Pancreas (tissue), 10 donors: ENCODE results near the gene MAPKAP1. TPM values are rescaled to one million over a fixed set of nuclear protein-coding genes. Genes with fewer than 3 reads are reported as not detected.

ENCODE experiments used
- ATAC-seq, 4 donors: fragments of 200-7000 bp; cut with Tn5 transposase; one replicate each; pipeline versions ENCODE4 v1.8.0 to v1.9.1; 2020; ENCODE audit warnings: mild to moderate bottlenecking in 4 of 4, moderate library complexity in 4 of 4
- DNase-seq, 6 donors: peaks; one replicate each; pipeline ENCODE4 v3.0.0-alpha.2; 2020
- FAIRE-seq: peaks from 2 replicates; lab custom pipeline; 2012; peaks lifted over from hg19 to GRCh38; lab: Jason Lieb, UNC
- H3K27ac ChIP-seq, 4 donors: fragments of 200-600 bp; sonication (generic); 1 replicate in 3 of 4; 2 replicates in 1 of 4; pipeline versions ENCODE4 v1.5.0 to v1.8.0; 2020
- H3K27me3 ChIP-seq, 4 donors: fragments of 200-600 bp; one replicate each; pipeline ENCODE4 v1.8.0; 2021
- H3K36me3 ChIP-seq, 3 donors: fragments of 200-600 bp; sonication (generic) in 1 of 3; one replicate each; pipeline versions ENCODE4 v1.5.0 to v1.8.0; 2020 to 2021
- H3K4me1 ChIP-seq, 3 donors: fragments of 200-600 bp; one replicate each; pipeline ENCODE4 v1.8.0; 2021
- H3K4me3 ChIP-seq, 4 donors: fragments of 200-600 bp; sonication (generic) in 2 of 4; one replicate each; pipeline versions ENCODE4 v1.5.0 to v1.8.0; 2020 to 2021
- H3K9me3 ChIP-seq, 4 donors: fragments of 200-600 bp; one replicate each; pipeline ENCODE4 v1.8.0; 2021
- WGBS, 2 donors: extraction: QIAGEN DNeasy Blood & Tissue Kit; methylation state at CpG; one replicate each; pipeline ENCODE4 v1.1.7; 2013; 5-methylcytosine and 5-hydroxymethylcytosine counted together
- intact Hi-C, 3 donors: fragments of 100-400 bp; cut with DNase I; formaldehyde crosslinking; loops; one replicate each; pipeline versions ENCODE4 v1.11.1 to v1.14.2; 2022
- polyA plus RNA-seq, 2 donors: library from polyadenylated mRNA; stranded (reverse); fragments of 200-250 nt; gene quantifications; one replicate each; pipeline ENCODE4 v1.2.3, GENCODE V29; 2013
- total RNA-seq, 6 donors: library from RNA; stranded (reverse); fragmentation: NEBNext Ultra II Directional in 4 of 6; extraction: Animal tissue kit (Norgen Biotek cat#: 25700) in 4 of 6; gene quantifications; one replicate each; pipeline versions ENCODE4 v1.2.1 to v1.2.4, GENCODE V29; 2021 to 2023
- TF ChIP-seq, protein P1 (sequence below), 4 donors: fragments of 200-600 bp; sonication (generic) in 3 of 4; IDR thresholded peaks; one replicate each; pipeline versions ENCODE4 v1.5.0 to v1.8.0; 2021; ENCODE audit warnings: antibody characterized with exemption in 4 of 4
- donor health status: healthy with polysubstance abuse.
- donor health status: DM: no; HTN: no; CAD: no; lungs with moderate emphysema.
- donor health status: DM: no; HTN: no; CAD: no.
- donor health status: control.
- donor health status: control.
- donor health status: Bipolar disorder and iron deficiency.
- donor health status: DM: yes; HTN: yes; CAD: no.
- donor health status: DM: no; HTN: no; CAD: no.
- donor health status: DM: no; HTN: no; CAD: no.
- donor health status: DM: yes; HTN: yes; CAD: no.

Gene MAPKAP1
- total and polyA plus RNA-seq, 8 donors = 18.7 to 42.0 (median 30.4) TPM

DNA sequence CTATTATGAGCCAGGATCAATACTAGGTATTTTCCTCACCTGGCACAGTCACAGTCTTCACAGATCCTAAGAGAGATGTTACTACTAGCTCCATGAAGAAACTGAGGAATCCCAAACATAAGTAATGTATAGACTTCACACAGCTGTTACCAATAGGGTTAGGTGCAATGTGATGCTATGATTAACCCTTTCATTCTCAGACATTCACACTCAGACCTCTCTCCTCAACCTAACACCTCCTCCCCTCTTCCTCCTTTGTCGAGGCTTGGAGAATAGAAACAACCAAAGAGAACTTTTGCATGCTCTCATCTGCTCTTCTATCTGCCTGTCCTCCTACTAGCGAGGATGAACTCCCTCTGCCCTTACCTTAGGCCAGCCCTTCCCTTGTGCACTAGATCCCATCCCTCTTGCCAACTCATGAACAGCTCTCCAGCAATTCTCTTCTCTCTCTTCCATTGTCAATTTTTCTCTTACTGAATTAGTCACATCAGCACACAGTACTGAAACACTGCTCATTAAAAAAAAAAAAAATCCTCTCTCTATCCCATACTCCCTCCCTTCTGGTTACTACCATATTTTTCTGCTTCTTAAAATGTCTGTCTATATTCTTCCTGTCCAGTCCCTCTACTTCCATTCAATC, 47.7 kb downstream of the MAPKAP1 start:
- no peak for DNase-seq
- TF ChIP-seq, protein P1, sequence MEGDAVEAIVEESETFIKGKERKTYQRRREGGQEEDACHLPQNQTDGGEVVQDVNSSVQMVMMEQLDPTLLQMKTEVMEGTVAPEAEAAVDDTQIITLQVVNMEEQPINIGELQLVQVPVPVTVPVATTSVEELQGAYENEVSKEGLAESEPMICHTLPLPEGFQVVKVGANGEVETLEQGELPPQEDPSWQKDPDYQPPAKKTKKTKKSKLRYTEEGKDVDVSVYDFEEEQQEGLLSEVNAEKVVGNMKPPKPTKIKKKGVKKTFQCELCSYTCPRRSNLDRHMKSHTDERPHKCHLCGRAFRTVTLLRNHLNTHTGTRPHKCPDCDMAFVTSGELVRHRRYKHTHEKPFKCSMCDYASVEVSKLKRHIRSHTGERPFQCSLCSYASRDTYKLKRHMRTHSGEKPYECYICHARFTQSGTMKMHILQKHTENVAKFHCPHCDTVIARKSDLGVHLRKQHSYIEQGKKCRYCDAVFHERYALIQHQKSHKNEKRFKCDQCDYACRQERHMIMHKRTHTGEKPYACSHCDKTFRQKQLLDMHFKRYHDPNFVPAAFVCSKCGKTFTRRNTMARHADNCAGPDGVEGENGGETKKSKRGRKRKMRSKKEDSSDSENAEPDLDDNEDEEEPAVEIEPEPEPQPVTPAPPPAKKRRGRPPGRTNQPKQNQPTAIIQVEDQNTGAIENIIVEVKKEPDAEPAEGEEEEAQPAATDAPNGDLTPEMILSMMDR (IDR thresholded peaks at IDR 0.05) = no peak
- Histone ChIP-seq H3K27ac (no peak overlapping the region), H3K27me3 (no peaks in the 10 kb centered on the region), H3K4me1 (no peaks in the 10 kb centered on the region), H3K4me3 (no peak overlapping the region), H3K9me3 (no peaks in the 10 kb centered on the region), H3K36me3 (no peaks in the 10 kb centered on the region)
- ATAC-seq = no peak
- no peak for FAIRE-seq
- 89 to 92% methylated on average over 2 of the region's 2 CpGs for WGBS, 2 donors
- intact Hi-C loops = no loop called here

DNA sequence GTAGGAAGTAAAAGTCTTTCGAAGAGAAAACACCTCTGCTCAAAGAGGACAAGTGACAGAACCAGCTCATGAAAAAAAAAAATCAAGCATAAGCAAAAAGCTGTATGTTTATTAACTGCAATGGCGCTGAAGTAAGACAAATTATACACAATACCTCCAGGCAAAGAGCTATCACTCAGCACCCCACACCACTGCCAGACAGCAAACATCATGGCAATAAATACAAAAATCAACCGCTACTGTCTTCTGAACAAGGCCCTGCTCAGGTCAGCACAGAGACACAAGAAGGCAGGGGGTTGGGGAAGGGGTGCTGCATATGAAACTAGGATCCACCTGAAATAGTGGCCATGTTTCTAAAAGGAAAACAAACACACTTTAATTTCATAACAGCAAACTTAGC, 50.4 kb downstream of the MAPKAP1 start:
- FAIRE-seq = no peak
- Histone ChIP-seq H3K4me1 (no peaks in the 10 kb centered on the region), H3K27ac (no peak overlapping the region), H3K4me3 (no peak overlapping the region), H3K36me3 (no peaks in the 10 kb centered on the region), H3K9me3 (no peaks in the 10 kb centered on the region), H3K27me3 (no peaks in the 10 kb centered on the region)
- intact Hi-C loops = no loop called here
- TF ChIP-seq, protein P1 (IDR thresholded peaks at IDR 0.05) = no peak
- DNase-seq = no peak
- 91 to 92% methylated on average over 3 of the region's 3 CpGs for WGBS, 2 donors
- ATAC-seq = no peak

DNA sequence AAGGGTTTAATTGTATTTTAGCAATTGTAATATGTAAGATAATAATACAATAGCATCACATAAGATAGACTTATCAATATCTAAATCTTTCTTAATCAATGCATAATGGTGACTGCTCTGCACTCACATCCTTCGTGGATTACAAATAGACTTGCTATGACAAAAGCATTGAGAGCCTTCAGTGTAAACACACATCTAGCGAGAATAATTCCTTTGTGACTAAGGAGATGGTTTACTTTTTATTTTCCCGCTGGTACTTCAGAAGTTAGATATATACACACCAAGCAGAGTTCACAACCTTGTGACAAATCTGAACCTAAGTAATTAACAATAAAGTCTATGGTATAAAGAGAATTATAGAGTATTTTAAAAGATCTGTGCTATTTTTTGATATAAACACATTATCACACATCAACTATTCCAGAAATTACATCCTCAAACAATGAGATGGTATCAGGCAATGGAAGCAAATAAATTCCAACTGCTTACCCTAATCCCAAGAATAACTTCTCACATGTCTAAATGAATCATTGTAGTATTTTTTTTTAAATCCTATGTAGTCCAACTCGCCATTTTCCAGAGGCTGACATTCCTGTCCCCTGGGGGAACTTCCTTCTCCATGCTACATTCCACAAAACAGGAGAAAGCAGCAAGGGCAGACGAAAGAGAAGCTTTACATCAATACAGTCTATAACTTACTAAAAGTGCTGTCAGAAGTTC, 51.2 kb downstream of the MAPKAP1 start:
- intact Hi-C loops = no loop called here
- FAIRE-seq = no peak
- no peak overlapping the region for H3K4me3 ChIP-seq
- 89 to 91% methylated on average over 5 of the region's 5 CpGs for WGBS, 2 donors
- no peak for ATAC-seq
- no peaks in the 10 kb centered on the region for H3K4me1 ChIP-seq
- no peaks in the 10 kb centered on the region for H3K36me3 ChIP-seq
- no peak for DNase-seq
- no peaks in the 10 kb centered on the region for H3K27me3 ChIP-seq
- no peak overlapping the region for H3K27ac ChIP-seq
- TF ChIP-seq, protein P1 (IDR thresholded peaks at IDR 0.05) = no peak
- no peaks in the 10 kb centered on the region for H3K9me3 ChIP-seq

DNA sequence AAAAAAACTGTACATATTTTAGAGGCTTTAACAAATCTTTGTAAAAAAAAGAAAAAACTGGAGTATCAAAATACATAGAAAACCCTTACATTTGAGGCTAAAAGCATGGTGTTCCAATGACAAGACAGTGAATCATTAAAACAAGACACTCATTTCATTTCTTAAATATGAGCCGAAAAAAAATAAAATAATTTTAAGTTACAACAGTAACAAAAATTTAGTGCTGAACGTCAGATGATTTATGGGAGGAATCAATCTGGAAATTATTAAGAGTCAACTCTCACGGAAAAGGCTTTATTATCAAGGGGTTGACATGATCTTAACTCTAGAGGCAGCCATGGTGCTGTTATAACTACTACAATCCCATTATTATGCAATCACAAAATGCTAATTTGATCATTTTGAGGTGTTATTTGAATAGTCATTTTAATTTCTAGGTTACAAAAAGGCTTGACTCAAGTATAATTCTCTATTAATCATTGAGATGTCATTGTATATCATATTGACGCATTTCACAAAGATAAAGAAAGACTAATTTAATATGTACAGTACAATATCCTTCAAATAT, 51.9 kb downstream of the MAPKAP1 start:
- Histone ChIP-seq H3K4me3 (no peak overlapping the region), H3K36me3 (no peaks in the 10 kb centered on the region), H3K27me3 (no peaks in the 10 kb centered on the region), H3K27ac (no peak overlapping the region), H3K9me3 (no peaks in the 10 kb centered on the region), H3K4me1 (peaks cover 0 to 3% (median 0%) of the 10 kb centered on the region in 3 donors)
- intact Hi-C loops = no loop called here
- WGBS, 2 donors = 85 to 88% methylated on average over 4 of the region's 4 CpGs
- no peak for DNase-seq
- TF ChIP-seq, protein P1 (IDR thresholded peaks at IDR 0.05) = no peak
- FAIRE-seq = no peak
- ATAC-seq = no peak
